HG03139 (cell line): ENCODE measurements around the gene RAB35.

Source experiments
- ATAC-seq: cut with Tn5 transposase; IDR thresholded peaks from one replicate; pipeline ENCODE4 v1.9.1; 2021; ENCODE audit not compliant: unreplicated experiment

RAB35 gene

GRCh38 chr12:120090206-120090605 is 26.3 kb downstream of the RAB35 start:
- ATAC-seq, result no peak

- no peak for ATAC-seq
Observed at GRCh38 chr12:120089796-120090195, 26.8 kb downstream of the RAB35 start.

GRCh38 chr12:120089105-120089504 is 27.4 kb downstream of the RAB35 start:
- no peak for ATAC-seq

GRCh38 chr12:120086801-120087621 is 29.5 kb downstream of the RAB35 start:
- ATAC-seq, result peak; percentile 97

GRCh38 chr12:120085920-120086645 is 30.5 kb downstream of the RAB35 start:
- no peak for ATAC-seq

- no peak for ATAC-seq
Observed at GRCh38 chr12:120081641-120082040, 34.9 kb downstream of the RAB35 start.

- ATAC-seq, result no peak
Observed at GRCh38 chr12:120079411-120080400, 36.8 kb downstream of the RAB35 start.

- no peak for ATAC-seq
Observed at GRCh38 chr12:120078868-120079267, 37.7 kb downstream of the RAB35 start.

GRCh38 chr12:120077260-120077659 is 39.3 kb downstream of the RAB35 start:
- no peak for ATAC-seq

GRCh38 chr12:120076651-120077050 is 39.9 kb downstream of the RAB35 start:
- ATAC-seq, result no peak

GRCh38 chr12:120075034-120075616 is 41.4 kb downstream of the RAB35 start:
- ATAC-seq, result no peak

GRCh38 chr12:120072472-120073249 is 43.9 kb downstream of the RAB35 start:
- no peak for ATAC-seq

GRCh38 chr12:120071493-120072020 is 45.0 kb downstream of the RAB35 start:
- no peak for ATAC-seq

GRCh38 chr12:120069278-120069677 is 47.3 kb downstream of the RAB35 start:
- no peak for ATAC-seq

- no peak for ATAC-seq
Observed at GRCh38 chr12:120067901-120068300, 48.7 kb downstream of the RAB35 start.

- no peak for ATAC-seq
Observed at GRCh38 chr12:120067084-120067869, 49.3 kb downstream of the RAB35 start.

- ATAC-seq, result no peak
Observed at GRCh38 chr12:120066341-120066740, 50.2 kb downstream of the RAB35 start.

- no peak for ATAC-seq
Observed at GRCh38 chr12:120065472-120065871, 51.1 kb downstream of the RAB35 start.
